ENCODE results near the gene TPRKB.
"Not testable (repeated sequence)": the region's sequence is repeated elsewhere in the genome, so short reads cannot be mapped to it uniquely, and the experiment has no call there.

Gene TPRKB

DNA sequence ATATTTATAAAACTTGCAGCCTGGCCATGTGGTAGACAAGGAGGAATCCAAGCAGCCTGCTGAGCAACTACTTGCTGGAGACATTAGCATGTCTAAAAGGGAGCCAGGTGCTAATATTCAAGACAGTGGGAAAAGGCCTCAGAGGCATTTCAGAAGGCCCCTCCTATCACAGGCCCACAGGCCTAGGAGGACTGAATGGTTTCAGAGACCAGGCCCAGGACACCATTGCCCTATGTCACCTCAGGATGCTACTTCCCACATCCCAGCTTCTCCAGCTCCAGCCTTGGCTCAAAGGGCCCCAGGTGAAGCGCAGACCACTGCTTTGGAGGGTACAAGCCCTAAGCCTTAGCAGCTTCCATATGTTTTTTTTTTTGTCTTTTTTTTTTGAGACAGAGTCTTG lies 39.0 kb downstream of the TPRKB start:
- no peak for DNase-seq

DNA sequence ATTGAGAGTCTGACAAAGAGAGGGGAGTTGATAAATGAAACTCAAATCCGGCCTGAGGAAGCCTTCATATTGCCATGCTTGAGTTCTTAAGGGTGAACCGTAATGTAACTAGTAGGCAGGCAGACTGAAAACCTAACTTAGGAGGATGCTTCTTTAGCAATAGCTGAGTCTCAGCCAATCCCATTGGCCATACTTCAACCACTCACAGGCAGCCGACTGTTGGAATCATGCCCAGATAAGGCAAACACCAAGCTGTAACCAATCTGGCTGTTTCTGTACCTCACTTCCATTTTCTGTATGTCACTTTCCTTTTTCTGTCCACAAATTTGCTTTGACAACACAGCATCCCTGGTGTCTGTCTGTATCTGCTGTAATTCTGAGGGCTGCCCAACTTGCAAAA lies 39.5 kb downstream of the TPRKB start:
- no peak for DNase-seq

DNA sequence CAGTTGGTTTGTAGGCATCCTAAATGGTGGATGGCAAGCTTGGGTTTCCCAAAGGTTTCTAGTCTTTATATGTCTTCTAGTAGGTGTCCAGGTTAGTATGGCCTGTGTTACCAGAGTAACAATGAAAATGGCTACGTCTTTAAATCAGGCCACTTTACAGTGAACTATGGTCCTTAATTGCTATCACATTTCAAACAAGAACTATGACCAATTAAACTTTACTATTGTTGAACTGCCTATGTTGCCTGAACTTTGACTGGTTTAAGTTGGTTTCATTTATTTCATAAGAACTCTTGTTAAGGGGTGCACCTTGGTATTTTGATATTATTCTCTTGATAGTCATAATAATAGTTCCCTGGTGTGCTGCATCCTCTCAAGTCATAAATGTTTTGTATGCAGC lies 40.2 kb downstream of the TPRKB start:
- DNase-seq: not testable (repeated sequence)

DNA sequence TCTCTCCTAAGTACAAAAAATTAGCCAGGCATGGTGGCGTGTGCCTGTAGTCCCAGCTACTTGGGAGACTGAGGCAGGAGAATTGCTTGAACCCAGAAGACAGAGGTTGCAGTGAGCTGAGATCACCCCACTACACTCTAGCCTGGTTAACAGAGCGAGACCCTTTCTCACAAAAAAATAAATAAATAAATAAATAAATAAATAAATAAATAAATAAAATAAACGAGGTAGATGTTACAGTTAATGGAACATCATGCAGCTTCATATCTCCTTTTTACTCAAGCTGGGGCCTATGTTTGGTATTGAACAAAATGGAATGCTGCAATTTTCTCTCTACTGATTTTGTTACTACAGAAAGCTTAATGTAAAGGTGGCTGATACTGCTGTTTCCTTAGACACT lies 40.6 kb downstream of the TPRKB start:
- DNase-seq: not testable (repeated sequence)

DNA sequence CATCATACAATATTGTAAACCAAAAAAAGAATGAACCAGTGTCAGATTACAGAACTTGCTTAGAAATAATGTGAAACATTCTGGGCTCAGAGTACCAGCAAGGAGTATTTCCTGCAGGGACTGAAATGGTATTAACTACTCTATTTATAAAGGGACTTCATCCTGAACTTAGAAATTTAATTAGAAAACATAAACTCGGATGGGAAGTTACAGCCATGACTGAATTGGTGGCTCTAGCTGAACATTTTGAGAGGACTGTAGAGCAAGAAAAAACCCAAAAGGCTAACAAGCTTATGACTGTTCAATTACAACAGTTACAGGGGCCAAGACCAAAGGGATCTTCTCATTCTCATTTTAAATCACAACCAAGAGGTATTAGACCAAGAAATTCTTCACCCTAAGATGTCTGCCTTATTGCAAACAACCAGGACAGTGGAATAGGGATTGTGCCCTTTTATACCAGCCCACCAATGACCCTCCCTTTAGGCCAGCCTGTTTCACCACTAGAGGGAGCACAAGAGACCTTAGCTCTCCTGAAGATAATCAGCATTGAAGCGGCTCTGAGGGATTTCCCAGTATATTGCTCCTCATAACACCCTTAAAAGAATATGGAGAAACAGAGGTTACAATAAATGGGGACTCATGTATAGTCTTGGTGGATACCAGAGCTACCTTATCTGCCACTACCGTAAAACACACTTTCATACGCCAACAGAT lies 46.6 kb downstream of the TPRKB start:
- DNase-seq: peak in 1 of 2 experiments; percentile 18

DNA sequence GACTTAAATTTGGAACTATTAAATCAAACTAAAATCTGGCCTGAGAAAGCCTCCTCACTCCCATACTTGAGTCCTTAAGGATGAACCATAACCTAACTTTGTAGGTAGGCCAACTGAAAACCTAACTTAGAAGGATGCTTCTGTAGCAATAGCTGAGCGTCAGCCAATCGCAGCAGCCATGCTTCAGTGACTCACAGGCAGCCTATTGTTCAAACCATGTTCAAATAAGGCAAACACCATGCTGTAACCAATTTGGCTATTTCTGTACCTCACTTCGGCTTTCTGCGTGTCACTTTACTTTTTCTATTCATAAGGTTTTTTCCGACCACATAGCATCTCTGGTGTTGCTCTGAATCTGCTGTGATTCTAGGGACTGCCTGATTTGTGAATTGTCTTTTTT lies 48.7 kb downstream of the TPRKB start:
- DNase-seq: not testable (repeated sequence)

DNA sequence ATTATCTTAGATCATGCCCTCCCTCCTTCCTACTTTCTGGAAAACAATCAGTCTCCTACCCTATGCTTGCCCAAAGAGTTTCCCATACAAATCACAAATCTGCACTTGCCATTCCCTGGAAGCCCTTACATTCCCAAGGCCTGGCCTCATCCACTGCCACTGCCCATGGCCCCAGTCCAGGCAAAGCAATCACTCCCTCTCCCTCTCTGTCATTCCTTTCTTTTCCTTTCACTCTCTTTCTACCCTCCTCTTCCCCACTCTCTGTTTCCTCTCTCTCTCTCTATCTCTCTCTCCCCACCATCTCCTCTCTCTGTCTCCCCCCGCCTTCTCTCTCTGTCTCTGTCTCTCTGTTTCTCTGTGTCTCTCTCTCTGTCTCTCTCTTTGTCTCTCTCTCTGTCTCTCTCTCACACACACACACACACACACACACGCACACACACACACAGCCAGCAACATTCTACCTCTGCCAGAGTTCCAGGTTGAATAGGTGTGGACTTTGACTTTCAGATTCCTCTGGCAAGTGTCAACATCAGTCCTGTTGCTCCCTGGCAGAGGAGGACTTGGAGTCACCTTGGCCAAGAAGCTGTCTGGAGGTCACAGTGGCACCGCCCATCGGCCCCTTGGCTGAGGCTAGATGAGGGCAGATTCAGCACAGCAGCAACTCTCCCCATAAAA lies 51.2 kb downstream of the TPRKB start:
- DNase-seq: no peak

DNA sequence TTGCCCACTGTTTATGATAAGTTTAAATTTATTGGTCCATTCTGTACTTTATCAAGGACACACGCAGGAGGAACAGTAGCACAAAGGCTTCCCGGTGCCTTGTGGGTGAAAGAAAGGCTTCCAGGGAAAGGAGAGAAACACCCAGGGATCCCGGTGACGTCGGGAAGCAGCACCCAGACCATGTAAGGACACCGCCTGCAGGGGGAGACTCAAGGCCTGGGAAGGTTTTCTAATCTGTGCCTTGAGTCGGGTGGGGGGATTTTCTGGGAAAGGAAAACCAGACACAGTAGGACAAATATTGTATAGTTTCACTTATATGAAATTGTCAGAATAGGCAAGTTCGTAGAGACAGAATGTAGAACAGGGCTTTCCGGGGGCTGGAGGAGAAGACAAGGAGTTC lies 52.2 kb downstream of the TPRKB start:
- DNase-seq: not testable (repeated sequence)

DNA sequence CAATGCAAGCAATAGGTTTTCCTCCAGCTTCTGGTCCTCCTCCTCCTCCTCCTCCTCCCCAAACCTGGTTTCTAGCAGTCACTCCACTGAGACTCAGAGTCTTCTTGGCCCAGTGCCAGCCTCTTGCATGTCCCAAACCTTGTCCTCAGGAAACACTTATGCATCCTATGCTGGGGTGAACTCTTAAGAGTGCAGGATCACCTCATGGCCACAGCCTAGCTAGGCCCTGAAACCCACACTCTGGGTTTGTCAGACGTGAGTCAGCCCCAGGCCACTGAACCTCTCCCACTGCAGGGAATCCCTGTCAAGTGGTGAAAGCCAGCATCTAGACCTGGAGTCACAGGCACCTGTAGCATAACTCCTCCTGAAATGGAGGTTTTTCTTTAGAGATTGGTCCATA lies 52.8 kb downstream of the TPRKB start:
- DNase-seq: not testable (repeated sequence)

DNA sequence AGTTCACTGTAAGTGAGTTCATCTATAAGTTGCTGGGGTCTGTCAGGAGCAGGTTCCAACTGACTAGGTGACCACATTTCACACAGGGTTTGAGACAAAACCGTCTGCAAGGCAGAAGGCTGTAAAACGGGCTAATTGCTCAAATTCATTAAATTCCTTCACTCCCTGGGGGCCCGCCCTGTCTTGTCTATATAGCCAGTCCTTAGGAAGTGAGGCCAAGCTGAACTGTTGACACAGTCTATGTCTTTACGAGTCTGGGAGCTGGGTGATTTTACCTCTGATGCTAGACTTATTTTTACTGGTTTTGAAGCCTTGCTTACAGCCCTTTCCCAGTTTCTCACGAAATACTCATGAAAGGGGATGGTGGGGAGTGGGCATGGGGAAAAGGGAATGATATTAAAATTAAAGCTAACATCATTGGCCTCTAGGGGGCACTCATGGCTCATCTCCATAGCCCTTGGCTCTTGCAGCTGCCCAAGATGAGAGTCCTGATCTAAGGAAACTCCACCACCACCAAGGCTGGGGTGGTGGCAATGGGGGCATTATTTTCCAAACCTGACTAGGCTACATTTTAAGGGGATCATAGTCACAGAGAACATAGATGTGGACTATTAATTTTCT lies 57.1 kb downstream of the TPRKB start:
- DNase-seq: not testable (repeated sequence)
